ENCODE data around the gene SLC2A13. TPM values are rescaled to one million over a fixed set of nuclear protein-coding genes. Genes with fewer than 3 reads are reported as not detected.
"Not testable (repeated sequence)": the region's sequence is repeated elsewhere in the genome, so short reads cannot be mapped to it uniquely, and the experiment has no call there.

Gene SLC2A13
- total and polyA plus RNA-seq, 2 donors (not counting 1 experiment from before 2014, with no cell fraction given) = 5.4 to 10.2 TPM

DNA sequence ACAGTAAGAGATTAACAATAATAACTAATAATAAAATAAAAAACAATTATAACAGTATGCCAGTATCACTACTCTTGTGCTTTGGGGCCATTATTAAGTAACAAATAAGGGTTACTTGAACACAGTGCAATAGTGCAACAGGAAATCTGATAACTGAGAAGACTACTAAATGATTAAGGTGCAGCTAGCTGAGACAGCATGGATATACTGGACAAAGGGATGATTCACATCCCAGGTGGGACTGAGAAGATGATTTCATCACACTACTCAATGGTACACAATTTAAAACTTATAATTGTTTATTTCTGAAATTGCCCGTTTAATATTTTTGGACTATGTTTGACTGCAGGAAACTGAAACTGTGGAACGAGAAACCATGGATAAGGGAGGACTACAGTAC lies 317.6 kb downstream of the SLC2A13 start:
- Histone ChIP-seq H3K4me2 (ENCODE audit: extremely low read depth, insufficient read depth, low read length) (no peak overlapping the region), H4K20me1 (ENCODE audit: control insufficient read depth, extremely low read depth, insufficient read depth, low read length) (no peaks in the 10 kb centered on the region), H2AFZ (ENCODE audit: low read length) (no peak overlapping the region), H3K4me1 (ENCODE audit: control insufficient read depth, extremely low read depth, insufficient read depth, low read length) (no peaks in the 10 kb centered on the region), H3K36me3 (ENCODE audit: control insufficient read depth, insufficient read depth, low read length) (no peaks in the 10 kb centered on the region), H3K79me2 (ENCODE audit: control insufficient read depth, insufficient read depth, low read length) (no peaks in the 10 kb centered on the region), H3K27ac (ENCODE audit: insufficient read depth, low read length) (no peak overlapping the region), H3K9ac (ENCODE audit: insufficient read depth, low read length) (no peak overlapping the region), H3K9me3 (ENCODE audit: control insufficient read depth, insufficient read depth, low read depth, low read length) (no peaks in the 10 kb centered on the region), H3K4me3 (replicated peaks in 1 of 4; ENCODE audit: control extremely low read depth in 1 of 4, insufficient read depth in 1 of 4, low read depth in 3 of 4, low read length in 4 of 4) (no peak overlapping the region), H3K27me3 (ENCODE audit: control insufficient read depth, insufficient read depth, low read length) (no peaks in the 10 kb centered on the region)
- DNase-seq (ENCODE audit: low read depth in 2 of 2) = no peak
- TF ChIP-seq EZH2 (IDR thresholded peaks at IDR 0.05; ENCODE audit: low read length, missing control alignments) = no peak
- TF ChIP-seq, protein P1, sequence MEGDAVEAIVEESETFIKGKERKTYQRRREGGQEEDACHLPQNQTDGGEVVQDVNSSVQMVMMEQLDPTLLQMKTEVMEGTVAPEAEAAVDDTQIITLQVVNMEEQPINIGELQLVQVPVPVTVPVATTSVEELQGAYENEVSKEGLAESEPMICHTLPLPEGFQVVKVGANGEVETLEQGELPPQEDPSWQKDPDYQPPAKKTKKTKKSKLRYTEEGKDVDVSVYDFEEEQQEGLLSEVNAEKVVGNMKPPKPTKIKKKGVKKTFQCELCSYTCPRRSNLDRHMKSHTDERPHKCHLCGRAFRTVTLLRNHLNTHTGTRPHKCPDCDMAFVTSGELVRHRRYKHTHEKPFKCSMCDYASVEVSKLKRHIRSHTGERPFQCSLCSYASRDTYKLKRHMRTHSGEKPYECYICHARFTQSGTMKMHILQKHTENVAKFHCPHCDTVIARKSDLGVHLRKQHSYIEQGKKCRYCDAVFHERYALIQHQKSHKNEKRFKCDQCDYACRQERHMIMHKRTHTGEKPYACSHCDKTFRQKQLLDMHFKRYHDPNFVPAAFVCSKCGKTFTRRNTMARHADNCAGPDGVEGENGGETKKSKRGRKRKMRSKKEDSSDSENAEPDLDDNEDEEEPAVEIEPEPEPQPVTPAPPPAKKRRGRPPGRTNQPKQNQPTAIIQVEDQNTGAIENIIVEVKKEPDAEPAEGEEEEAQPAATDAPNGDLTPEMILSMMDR (conservative IDR thresholded peaks at IDR 0.05 in 1 of 2, IDR thresholded peaks at IDR 0.05 in 1 of 2; ENCODE audit: low read depth in 1 of 2, low read length in 2 of 2) = no peak

DNA sequence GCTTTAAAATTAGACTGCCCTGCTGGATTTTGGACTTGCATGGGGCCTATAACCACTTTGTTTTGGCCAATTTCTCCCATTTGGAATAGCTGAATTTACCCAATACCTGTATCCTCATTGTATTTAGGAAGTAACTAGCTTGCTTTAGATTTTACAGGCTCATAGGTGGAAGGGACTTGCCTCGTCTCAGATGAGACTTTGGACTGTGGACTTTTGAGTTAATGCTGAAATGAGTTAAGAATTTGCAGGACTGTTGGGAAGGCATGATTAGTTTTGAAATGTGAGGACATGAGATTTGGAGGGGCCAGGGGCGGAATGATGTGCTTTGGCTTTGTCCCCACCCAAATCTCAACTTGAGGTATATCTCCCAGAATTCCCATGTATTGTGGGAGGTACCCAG lies 320.1 kb downstream of the SLC2A13 start:
- not testable (repeated sequence) for H3K27ac ChIP-seq (ENCODE audit: insufficient read depth, low read length); H3K27me3 ChIP-seq (ENCODE audit: control insufficient read depth, insufficient read depth, low read length); H3K79me2 ChIP-seq (ENCODE audit: control insufficient read depth, insufficient read depth, low read length); H4K20me1 ChIP-seq (ENCODE audit: control insufficient read depth, extremely low read depth, insufficient read depth, low read length); H3K4me3 ChIP-seq (replicated peaks in 1 of 4; ENCODE audit: control extremely low read depth in 1 of 4, insufficient read depth in 1 of 4, low read depth in 3 of 4, low read length in 4 of 4); H2AFZ ChIP-seq (ENCODE audit: low read length); H3K4me2 ChIP-seq (ENCODE audit: extremely low read depth, insufficient read depth, low read length); H3K9me3 ChIP-seq (ENCODE audit: control insufficient read depth, insufficient read depth, low read depth, low read length); H3K4me1 ChIP-seq (ENCODE audit: control insufficient read depth, extremely low read depth, insufficient read depth, low read length); H3K36me3 ChIP-seq (ENCODE audit: control insufficient read depth, insufficient read depth, low read length); H3K9ac ChIP-seq (ENCODE audit: insufficient read depth, low read length); DNase-seq (ENCODE audit: low read depth in 2 of 2)

DNA sequence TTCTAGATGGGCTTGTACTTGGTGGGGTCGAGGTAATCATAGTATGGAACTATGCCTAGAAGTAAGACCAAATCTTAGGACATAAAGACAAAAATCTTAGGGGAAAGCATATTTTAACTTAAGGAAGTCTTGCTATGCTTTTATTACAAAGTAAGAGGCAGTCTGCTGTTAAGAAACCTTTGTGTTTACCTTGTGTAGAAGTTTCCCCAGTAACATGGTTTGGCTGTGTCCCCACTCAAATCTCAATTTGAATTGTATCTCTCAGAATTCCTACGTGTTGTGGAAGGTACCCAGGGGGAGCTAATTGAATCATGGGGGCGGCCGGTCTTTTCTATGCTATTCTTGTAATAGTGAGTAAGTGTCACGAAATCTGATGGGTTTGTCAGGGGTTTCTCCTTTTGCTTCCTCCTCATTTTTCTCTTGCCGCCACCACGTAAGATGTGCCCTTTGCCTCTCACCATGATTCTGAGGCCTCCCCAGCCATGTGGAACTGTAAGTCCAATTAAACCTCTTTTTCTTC lies 323.8 kb downstream of the SLC2A13 start:
- H3K4me3 ChIP-seq (replicated peaks in 1 of 4; ENCODE audit: control extremely low read depth in 1 of 4, insufficient read depth in 1 of 4, low read depth in 3 of 4, low read length in 4 of 4) = no peak overlapping the region
- H3K27ac ChIP-seq (ENCODE audit: insufficient read depth, low read length) = no peak overlapping the region
- H3K4me1 ChIP-seq (ENCODE audit: control insufficient read depth, extremely low read depth, insufficient read depth, low read length) = no peaks in the 10 kb centered on the region
- H4K20me1 ChIP-seq (ENCODE audit: control insufficient read depth, extremely low read depth, insufficient read depth, low read length) = no peaks in the 10 kb centered on the region
- H3K27me3 ChIP-seq (ENCODE audit: control insufficient read depth, insufficient read depth, low read length) = no peaks in the 10 kb centered on the region
- no peak overlapping the region for H3K4me2 ChIP-seq (ENCODE audit: extremely low read depth, insufficient read depth, low read length)
- no peak overlapping the region for H3K9ac ChIP-seq (ENCODE audit: insufficient read depth, low read length)
- no peak for DNase-seq (ENCODE audit: low read depth in 2 of 2)
- H3K9me3 ChIP-seq (ENCODE audit: control insufficient read depth, insufficient read depth, low read depth, low read length) = no peaks in the 10 kb centered on the region
- H2AFZ ChIP-seq (ENCODE audit: low read length) = no peak overlapping the region
- no peaks in the 10 kb centered on the region for H3K36me3 ChIP-seq (ENCODE audit: control insufficient read depth, insufficient read depth, low read length)
- no peak for TF ChIP-seq EZH2 (IDR thresholded peaks at IDR 0.05; ENCODE audit: low read length, missing control alignments)
- TF ChIP-seq, protein P1 (conservative IDR thresholded peaks at IDR 0.05 in 1 of 2, IDR thresholded peaks at IDR 0.05 in 1 of 2; ENCODE audit: low read depth in 1 of 2, low read length in 2 of 2) = no peak
- no peaks in the 10 kb centered on the region for H3K79me2 ChIP-seq (ENCODE audit: control insufficient read depth, insufficient read depth, low read length)
